ENCODE results near the gene VSTM4.

The VSTM4 gene

DNA sequence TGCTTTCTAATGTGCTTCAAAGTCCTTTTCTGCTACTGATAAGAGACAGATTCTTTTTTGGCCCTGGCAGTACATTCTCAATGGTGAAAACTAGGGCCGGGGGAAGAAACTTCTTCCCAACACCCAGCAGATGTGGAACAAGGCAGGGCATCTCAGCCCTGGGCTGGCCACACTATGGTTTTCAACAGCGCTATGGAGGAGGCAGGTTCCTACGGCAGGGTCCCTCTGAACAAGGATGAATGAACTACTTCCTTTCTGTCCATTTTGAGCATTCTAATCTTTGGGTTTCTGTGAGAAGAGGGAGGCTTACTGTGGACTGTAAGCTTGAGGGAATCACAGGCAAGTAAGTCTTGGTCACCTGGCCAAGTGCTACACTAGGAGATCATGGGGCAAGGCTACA, 78.7 kb downstream of the VSTM4 start:
- DNase-seq = no peak

GRCh38 chr10:49035920-49036319, 79.4 kb downstream of the VSTM4 start:
- no peak for DNase-seq

DNA sequence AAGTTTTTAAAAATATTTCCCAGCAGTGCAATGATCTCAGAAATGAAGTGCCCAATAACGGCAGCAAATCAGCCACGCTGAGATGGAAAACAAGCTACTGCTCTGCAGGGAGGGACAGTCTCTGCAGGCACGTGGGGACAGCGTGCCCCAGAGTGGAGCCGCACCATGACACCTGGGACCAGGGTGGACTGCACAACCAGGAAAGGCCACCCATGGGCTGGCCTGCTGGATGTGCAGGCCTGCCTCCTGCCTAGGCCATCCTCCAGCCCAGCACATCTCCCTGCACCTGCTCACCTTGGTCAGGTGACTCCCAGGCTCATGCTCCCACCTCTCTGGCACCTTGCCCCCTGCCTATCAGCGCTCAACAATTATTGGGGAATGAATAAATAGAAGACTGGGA, 80.4 kb downstream of the VSTM4 start:
- no peak for DNase-seq

DNA sequence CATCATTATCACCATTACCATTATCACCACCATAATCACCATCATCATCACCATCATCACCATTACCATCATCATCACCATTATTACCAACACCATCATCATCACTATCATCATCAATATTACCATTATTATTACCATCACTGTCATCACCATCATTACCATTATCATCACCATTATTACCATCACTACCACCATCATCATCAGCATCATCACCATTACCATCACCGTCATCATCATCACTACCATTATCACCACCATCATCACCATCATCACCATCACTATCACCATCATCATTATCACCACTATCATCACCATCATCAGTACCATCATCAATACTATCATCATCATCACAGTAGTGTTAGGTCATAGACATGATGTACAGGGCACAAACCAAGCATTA, 81.4 kb downstream of the VSTM4 start:
- no peak for DNase-seq

DNA sequence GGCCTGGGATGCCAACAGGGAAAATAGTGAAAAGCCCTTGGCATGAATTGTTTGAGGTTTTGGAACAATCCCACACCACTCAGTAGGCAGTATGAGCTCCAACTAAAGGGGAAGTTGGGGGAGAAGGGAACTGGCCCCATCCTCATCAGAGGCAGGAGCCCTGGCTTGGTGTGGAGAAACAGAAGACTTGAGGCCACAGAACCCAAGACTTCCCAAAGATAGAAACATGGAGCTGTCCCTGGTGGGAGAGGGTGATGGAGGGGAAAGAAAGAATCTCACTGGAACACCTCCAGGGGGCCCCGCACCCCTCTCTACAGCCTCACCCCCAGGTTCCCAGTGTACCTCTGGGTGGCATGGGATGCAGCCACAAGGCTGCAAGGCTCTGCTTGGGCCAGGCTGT, 85.7 kb downstream of the VSTM4 start:
- DNase-seq = no peak

DNA sequence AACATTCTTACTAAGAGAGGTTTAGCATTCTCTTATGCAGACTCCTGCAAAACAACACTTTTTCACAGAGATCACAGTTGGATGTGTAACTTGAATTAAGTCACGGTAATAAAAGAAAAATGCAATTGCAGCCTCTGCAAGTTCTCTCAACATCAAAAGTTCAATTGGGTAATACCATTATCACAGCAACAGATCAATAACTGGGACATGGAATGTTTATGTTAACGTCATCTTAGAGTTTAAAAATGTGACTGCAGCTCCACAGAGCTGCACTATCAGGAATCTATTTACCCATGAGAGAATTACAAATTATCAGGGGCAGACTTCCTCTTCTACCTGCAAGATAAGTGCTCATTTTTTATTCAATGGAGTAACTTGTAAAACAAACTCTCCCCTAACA, 86.7 kb downstream of the VSTM4 start:
- DNase-seq = no peak

- no peak for DNase-seq
Measured at GRCh38 chr10:49025347-49025983, 89.9 kb downstream of the VSTM4 start.

DNA sequence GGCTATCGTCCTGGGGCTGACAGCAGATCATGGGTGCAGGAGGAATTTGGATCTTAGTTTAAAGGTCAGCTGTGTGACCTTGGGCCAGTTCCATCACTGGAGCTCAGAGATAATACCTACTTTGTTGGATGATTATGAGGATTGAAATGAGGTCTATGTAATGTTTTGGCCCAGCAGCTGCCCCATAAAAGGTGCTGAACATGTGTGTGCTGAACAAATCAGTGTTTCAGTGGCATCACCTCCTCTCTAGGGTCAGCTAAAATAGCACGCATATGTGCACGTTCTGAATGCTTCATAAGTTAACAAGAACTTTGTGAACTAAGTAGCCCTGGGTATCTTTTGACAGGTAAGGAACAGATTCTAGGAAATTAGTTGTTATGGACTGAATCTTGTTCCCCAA, 90.8 kb downstream of the VSTM4 start:
- no peak for DNase-seq

GRCh38 chr10:49023752-49024151, 91.6 kb downstream of the VSTM4 start:
- DNase-seq = no peak

DNA sequence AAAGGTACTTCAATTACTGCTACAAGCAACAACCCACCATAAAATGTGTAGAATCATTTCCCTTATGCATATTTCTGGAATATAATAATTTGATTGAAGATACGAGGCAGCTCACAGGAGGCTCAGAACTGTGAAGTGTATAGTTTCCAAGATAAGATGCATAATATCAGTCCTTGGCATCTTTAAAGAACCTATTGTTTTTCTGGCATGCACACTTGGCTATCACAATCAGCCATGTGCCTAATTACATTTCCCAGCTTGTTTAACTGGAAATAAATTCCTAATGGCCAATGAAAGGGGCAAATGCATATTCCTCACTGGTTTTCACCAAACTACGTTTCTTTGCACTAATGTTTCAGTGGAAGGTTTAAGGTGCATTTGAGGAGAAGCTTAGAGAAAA, 92.3 kb downstream of the VSTM4 start:
- DNase-seq = no peak

DNA sequence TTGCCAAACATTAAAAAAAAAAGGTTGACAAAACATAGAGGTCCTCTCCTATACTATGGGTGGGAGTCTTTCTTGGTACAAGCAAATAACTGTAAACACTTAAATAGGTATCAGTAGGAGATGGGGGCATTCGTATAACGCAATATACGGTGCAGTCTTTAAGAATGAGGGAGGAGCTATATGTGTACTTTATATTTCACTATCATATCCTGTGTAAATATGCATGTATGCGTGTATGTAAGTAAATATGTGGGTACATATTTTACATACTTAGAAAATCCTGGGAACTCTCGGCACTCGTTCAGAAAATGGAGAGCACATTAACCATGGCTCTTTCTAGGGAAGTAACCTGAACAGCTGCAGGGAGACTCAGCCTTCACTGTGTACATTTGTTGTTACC, 93.6 kb downstream of the VSTM4 start:
- no peak for DNase-seq

GRCh38 chr10:49015700-49016099, 99.6 kb downstream of the VSTM4 start:
- DNase-seq = no peak

- no peak for DNase-seq
Measured at GRCh38 chr10:49012603-49013002, 102.7 kb downstream of the VSTM4 start.

DNA sequence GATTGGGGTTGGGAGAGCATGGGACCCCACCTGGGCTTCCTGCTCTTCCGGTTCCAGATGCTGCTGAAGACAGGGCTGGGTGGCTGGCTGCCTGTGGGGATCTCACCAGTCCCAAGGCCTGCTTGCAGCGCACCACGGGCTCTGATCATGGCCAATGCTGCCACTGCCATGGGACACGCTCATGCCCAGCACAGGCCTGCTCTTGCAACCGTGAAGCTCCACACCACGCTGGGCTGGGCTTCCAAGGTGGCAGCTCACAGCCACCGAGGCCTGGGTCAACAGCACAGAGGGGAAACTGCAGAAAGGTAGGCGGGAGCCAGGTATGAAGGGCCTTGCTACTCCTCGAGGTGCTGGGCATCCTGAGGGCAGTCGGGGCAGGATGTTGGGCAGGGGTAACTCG, 103.6 kb downstream of the VSTM4 start:
- DNase-seq = no peak

- DNase-seq = no peak
Measured at GRCh38 chr10:49010865-49011264, 104.5 kb downstream of the VSTM4 start.

GRCh38 chr10:49010295-49010694, 105.0 kb downstream of the VSTM4 start:
- DNase-seq = no peak

- DNase-seq = no peak
Measured at GRCh38 chr10:49009199-49009979, 105.9 kb downstream of the VSTM4 start.

GRCh38 chr10:49008505-49009198, 106.7 kb downstream of the VSTM4 start:
- DNase-seq = no peak

- no peak for DNase-seq
Measured at GRCh38 chr10:49008091-49008490, 107.2 kb downstream of the VSTM4 start.

- no peak for DNase-seq
Measured at GRCh38 chr10:49007129-49007528, 108.2 kb downstream of the VSTM4 start.

- DNase-seq = no peak
Measured at GRCh38 chr10:49005270-49005669, 110.1 kb downstream of the VSTM4 start.

DNA sequence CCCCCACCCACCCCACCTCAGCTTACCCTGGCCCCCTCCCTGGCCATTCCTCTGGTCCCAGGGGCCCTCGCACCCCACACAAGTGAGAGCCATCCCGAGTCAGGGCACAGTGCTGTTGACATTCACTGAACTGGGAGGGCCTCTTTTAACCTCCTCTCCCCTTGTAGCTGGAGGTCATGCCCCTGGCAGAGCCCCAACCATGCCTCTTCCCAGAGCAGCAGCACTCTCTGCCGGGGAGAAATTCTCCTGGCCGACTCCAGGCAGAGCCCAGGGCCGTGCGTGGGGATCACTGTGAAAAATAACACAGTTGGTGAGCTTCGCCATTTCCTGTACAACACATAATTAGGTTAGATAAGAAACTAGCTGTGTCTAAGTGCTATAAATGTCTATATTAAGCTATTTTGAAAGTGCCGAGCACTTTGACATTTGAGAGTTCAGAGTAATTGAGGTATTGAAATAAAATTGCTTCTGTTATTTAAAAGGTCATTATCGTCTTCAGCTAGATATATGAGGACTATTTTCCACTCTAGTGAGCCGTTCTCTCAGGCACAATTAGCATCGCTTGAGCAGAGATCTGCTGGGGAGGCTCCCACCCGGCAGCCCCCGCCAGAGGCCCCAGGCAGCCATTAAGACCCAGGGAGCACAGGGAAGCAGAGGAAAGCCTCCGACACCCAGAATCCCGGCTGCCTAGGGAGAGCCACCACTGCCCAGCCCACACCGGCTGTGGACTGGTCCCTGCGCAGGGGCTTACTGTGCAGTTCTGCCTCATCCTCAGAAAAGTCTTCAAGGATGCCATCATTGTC, 113.3 kb downstream of the VSTM4 start:
- no peak for DNase-seq

- DNase-seq = no peak
Measured at GRCh38 chr10:49001402-49001801, 113.9 kb downstream of the VSTM4 start.

Data from NCI-H187 (cell line).